Nephron progenitor cell (in vitro differentiated cells): Measurements from ENCODE around the gene FNIP2.

Experiments used
- DNase-seq: peaks from one replicate; pipeline ENCODE4 v3.0.0; 2021
- H3K27ac Mint-ChIP-seq: 2 replicates; pipeline ENCODE4 v1.8.0; 2021; ENCODE audit warnings: mild to moderate bottlenecking, moderate library complexity, mixed read lengths
- H3K27me3 Mint-ChIP-seq: 2 replicates; pipeline ENCODE4 v1.8.0; 2021; ENCODE audit warnings: mild to moderate bottlenecking, low read depth, mixed read lengths; ENCODE audit not compliant: poor library complexity
- H3K36me3 Mint-ChIP-seq: 2 replicates; pipeline ENCODE4 v1.8.0; 2021; ENCODE audit warnings: low read depth, mixed read lengths
- H3K4me1 Mint-ChIP-seq: 2 replicates; pipeline ENCODE4 v1.8.0; 2021; ENCODE audit warnings: mixed read lengths
- H3K4me3 Mint-ChIP-seq: 2 replicates; pipeline ENCODE4 v1.8.0; 2021; ENCODE audit warnings: mild to moderate bottlenecking, moderate library complexity, mixed read lengths
- H3K9me3 Mint-ChIP-seq: 2 replicates; pipeline ENCODE4 v1.8.0; 2021; ENCODE audit warnings: mild to moderate bottlenecking, moderate library complexity, mixed read lengths
- TF ChIP-seq, protein P1 (sequence below): fragments of 200-600 bp; sonication (generic); IDR thresholded peaks from 2 replicates; pipeline ENCODE4 v1.5.0; 2021; ENCODE audit warnings: antibody characterized with exemption

FNIP2 gene

DNA sequence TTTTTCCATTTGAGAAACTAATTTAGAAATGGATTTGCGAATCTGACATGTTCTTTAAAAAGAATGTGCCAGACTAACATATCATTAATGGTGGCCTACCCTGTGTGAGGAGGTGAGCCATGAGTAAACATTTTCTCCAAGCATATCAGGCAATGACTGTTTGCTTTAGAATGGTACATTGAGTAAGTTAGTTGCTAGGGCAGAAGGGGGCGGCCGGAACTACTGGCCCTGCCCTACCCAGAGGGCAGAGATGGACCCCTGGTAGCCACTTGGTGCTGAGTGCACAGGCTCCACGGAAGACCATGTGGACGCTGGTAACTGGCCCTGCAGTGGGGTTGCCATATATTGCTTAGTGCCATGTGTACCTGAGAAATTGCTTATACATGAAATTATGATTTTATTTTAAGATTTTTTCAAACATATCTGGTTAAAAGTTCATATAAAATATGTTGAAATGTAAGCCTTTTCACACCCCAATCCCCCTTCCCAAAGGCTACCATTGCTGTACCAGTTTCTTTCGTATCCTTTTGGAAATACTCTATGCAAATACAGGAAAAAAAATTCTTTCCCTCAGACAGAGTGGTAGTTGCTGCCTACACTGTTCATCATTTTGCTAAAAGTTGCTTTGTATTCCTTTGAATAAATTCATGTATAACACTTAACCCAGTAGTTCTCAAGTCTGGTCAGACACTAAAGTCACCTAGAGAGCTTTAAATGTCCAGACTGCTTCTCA, 8.8 kb downstream of the FNIP2 start:
- Mint-ChIP-seq H3K9me3 (no peaks in the 10 kb centered on the region), H3K4me1 (peaks cover 29% of the 10 kb centered on the region), H3K36me3 (no peaks in the 10 kb centered on the region), H3K27me3 (no peaks in the 10 kb centered on the region), H3K27ac (no peak overlapping the region), H3K4me3 (no peak overlapping the region)
- no peak for DNase-seq
- TF ChIP-seq, protein P1, sequence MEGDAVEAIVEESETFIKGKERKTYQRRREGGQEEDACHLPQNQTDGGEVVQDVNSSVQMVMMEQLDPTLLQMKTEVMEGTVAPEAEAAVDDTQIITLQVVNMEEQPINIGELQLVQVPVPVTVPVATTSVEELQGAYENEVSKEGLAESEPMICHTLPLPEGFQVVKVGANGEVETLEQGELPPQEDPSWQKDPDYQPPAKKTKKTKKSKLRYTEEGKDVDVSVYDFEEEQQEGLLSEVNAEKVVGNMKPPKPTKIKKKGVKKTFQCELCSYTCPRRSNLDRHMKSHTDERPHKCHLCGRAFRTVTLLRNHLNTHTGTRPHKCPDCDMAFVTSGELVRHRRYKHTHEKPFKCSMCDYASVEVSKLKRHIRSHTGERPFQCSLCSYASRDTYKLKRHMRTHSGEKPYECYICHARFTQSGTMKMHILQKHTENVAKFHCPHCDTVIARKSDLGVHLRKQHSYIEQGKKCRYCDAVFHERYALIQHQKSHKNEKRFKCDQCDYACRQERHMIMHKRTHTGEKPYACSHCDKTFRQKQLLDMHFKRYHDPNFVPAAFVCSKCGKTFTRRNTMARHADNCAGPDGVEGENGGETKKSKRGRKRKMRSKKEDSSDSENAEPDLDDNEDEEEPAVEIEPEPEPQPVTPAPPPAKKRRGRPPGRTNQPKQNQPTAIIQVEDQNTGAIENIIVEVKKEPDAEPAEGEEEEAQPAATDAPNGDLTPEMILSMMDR, result no peak

DNA sequence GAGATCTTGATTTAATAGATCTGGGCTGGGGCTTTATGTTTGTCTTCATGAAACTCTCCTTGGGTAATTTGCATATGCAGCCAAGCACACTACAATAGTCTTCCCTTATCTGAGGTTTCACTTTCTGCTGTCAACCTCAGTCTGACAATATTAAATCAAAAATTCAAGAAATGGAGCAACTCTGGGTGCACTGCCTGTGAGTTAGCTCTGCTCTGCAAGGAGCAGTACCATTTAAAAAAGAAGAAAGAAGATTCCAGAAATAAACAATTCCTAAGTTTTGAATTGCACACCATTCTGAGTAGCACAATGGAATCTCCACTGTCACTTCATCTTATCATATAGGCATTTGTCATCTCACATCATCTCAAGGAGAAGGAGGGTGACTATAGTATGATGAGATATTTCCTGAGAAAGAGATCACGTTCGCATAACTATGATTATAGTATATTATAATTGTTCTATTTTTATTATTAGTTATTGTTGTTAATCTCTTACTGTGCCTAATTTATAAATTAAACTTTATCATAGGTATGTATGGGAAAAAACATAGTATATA, 9.4 kb downstream of the FNIP2 start:
- H3K27ac Mint-ChIP-seq, result no peak overlapping the region
- DNase-seq, result no peak
- H3K27me3 Mint-ChIP-seq, result no peaks in the 10 kb centered on the region
- TF ChIP-seq, protein P1, result no peak
- no peaks in the 10 kb centered on the region for H3K36me3 Mint-ChIP-seq
- H3K4me3 Mint-ChIP-seq, result no peak overlapping the region
- H3K4me1 Mint-ChIP-seq, result peaks cover 35% of the 10 kb centered on the region
- no peaks in the 10 kb centered on the region for H3K9me3 Mint-ChIP-seq

DNA sequence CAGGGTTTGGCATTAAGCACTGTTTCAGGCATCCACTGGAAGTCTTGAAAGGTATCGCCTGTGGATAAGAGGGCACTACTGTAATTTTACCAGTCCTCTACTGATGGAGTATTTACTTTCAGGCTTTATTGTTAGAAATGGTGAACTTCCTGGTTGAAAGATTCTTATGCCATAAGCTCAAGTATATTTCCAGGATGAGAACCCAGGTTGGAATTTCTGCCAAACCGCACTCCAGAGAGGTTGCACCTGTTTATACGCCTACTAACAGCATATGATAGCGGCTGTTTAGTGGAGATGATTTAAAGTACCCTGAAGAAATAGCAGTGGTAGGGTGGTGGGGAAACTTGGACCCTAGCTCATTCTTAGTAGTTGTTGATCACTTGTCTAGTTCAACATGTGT, 9.9 kb downstream of the FNIP2 start:
- DNase-seq, result no peak
- H3K4me3 Mint-ChIP-seq, result no peak overlapping the region
- TF ChIP-seq, protein P1, result no peak
- H3K36me3 Mint-ChIP-seq, result no peaks in the 10 kb centered on the region
- peaks cover 40% of the 10 kb centered on the region for H3K4me1 Mint-ChIP-seq
- no peaks in the 10 kb centered on the region for H3K27me3 Mint-ChIP-seq
- H3K9me3 Mint-ChIP-seq, result peaks cover 2% of the 10 kb centered on the region
- no peak overlapping the region for H3K27ac Mint-ChIP-seq

DNA sequence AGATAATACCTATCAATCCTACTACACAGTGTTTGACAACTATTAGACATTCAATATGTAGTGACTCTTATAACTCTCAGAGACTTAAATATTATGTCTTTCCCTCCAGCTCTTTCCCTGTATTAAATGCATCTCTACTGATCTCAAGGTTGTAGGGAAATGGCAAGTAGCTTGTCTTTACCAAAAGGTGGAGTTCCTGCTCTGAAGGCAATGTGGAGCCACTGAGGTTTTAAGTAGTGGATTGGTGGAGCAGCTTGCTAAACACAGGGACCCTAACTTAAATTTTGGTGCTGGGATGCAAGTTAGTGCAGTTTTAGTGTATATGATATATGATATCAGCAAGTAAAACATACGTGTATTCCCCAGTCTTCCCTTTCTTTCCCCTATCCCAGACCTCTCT, 13.1 kb downstream of the FNIP2 start:
- H3K36me3 Mint-ChIP-seq, result no peaks in the 10 kb centered on the region
- peak overlapping the region; percentile 90 for H3K27ac Mint-ChIP-seq
- peaks cover 4% of the 10 kb centered on the region for H3K9me3 Mint-ChIP-seq
- no peak overlapping the region for H3K4me3 Mint-ChIP-seq
- H3K4me1 Mint-ChIP-seq, result peaks cover 52% of the 10 kb centered on the region
- no peak for DNase-seq
- H3K27me3 Mint-ChIP-seq, result peaks cover 3% of the 10 kb centered on the region
- TF ChIP-seq, protein P1, result no peak

DNA sequence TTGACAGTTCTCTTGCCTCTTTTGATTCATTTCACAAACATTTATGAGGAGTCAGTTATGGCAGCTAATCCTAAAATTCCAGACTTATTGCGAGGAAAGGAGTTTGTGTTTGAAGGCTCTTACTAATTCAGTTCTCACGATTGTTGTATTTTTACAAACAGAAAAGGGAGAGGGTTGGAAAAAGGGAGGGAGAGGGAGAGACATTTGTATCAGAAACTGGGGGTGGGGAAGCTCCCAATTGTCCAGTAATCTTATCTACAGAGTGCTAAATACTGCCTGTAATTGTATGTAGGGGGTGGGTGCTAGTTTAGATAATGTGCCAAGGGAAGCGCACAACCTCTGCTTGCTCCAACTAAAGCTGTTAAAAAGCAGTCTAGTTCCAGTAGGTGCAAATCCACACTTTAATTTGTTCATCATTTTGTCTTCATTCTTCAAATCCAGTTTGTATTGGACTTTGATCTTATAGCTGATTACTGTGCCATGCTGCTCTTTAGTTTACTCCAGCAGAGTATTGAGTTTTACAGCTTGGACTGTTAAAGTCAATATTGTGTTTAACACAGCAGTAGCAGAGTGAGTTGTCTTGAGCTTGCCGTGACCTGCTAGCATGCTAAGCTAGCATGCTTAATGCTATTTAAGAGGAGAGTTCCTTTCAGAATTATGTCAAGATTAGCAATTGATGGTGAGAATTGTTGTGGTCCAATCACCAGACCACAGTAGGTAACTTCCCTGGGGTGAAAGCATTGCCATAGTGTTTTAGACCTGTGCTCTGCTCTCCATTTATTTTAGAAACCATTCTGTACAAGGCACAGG, 13.9 kb downstream of the FNIP2 start:
- Mint-ChIP-seq H3K27me3 (peaks cover 3% of the 10 kb centered on the region), H3K27ac (peak overlapping the region; percentile 90), H3K4me3 (peak overlapping the region; percentile 19), H3K9me3 (peaks cover 4% of the 10 kb centered on the region), H3K4me1 (peaks cover 58% of the 10 kb centered on the region), H3K36me3 (no peaks in the 10 kb centered on the region)
- TF ChIP-seq, protein P1, result no peak
- DNase-seq, result no peak
